ENCODE data around the gene FAM209A. TPM values are rescaled to one million over a fixed set of nuclear protein-coding genes. Genes with fewer than 3 reads are reported as not detected.

Gene FAM209A
- total RNA-seq, 1 experiment from 2014 or later, result not detected

DNA sequence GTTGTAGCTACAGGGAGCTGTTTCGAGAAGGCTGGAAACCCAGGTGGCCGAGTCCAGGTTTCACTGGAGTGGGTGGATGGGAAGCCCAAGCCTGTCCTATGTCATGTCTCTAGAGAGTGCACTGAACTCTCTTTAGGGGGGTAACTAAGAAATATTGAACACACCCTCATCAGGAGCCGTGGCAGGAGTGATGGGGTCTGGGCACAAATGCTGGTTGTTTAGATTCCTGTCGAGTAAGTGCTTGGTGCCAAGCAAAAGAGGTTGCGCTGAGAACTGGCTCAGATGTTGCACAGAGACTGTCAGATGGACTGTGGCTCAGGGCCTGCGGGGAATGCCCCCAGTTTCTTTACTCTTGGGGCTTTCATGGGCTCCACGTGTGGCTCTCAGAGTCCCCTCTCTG, 7.3 kb upstream of the FAM209A start:
- in situ Hi-C loops (cut with HindIII; ENCODE audit: low pct_unique_long_range_greater_than_20kb, low sequenced_read_pairs) (no loop called here), intact Hi-C loops (cut with micrococcal nuclease; ENCODE audit: unreplicated experiment) (no loop called here)
- no peak overlapping the region for H3K4me3 ChIP-seq (ENCODE audit: low read depth in 2 of 2, low read length in 2 of 2)
- no peaks in the 10 kb centered on the region for H3K9me3 ChIP-seq (ENCODE audit: control insufficient read depth, insufficient read depth, low read depth, low read length)
- no peaks in the 10 kb centered on the region for H3K4me1 ChIP-seq (ENCODE audit: control insufficient read depth, insufficient read depth, low read length)
- H3K27ac ChIP-seq (ENCODE audit: low read length), result no peak overlapping the region
- BruUV-seq (replicated peaks), result no TSS peak
- DNase-seq (ENCODE audit: low read depth, low spot score), result no peak
- ChIA-PET POLR2A (no interaction called here), CTCF (no interaction called here)
- TF ChIP-seq TCF7L2 (IDR thresholded peaks at IDR 0.05; ENCODE audit: low read depth, low read length), result no peak
- no peak for TF ChIP-seq POLR2AphosphoS5 (IDR thresholded peaks at IDR 0.05; ENCODE audit: low read depth, low read length)
- TF ChIP-seq, protein P1, sequence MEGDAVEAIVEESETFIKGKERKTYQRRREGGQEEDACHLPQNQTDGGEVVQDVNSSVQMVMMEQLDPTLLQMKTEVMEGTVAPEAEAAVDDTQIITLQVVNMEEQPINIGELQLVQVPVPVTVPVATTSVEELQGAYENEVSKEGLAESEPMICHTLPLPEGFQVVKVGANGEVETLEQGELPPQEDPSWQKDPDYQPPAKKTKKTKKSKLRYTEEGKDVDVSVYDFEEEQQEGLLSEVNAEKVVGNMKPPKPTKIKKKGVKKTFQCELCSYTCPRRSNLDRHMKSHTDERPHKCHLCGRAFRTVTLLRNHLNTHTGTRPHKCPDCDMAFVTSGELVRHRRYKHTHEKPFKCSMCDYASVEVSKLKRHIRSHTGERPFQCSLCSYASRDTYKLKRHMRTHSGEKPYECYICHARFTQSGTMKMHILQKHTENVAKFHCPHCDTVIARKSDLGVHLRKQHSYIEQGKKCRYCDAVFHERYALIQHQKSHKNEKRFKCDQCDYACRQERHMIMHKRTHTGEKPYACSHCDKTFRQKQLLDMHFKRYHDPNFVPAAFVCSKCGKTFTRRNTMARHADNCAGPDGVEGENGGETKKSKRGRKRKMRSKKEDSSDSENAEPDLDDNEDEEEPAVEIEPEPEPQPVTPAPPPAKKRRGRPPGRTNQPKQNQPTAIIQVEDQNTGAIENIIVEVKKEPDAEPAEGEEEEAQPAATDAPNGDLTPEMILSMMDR (IDR thresholded peaks at IDR 0.05), result no peak
- TF ChIP-seq SIN3A (IDR thresholded peaks at IDR 0.05; ENCODE audit: borderline replicate concordance, insufficient read depth, low read depth, low read length), result no peak
- TF ChIP-seq, protein P2, sequence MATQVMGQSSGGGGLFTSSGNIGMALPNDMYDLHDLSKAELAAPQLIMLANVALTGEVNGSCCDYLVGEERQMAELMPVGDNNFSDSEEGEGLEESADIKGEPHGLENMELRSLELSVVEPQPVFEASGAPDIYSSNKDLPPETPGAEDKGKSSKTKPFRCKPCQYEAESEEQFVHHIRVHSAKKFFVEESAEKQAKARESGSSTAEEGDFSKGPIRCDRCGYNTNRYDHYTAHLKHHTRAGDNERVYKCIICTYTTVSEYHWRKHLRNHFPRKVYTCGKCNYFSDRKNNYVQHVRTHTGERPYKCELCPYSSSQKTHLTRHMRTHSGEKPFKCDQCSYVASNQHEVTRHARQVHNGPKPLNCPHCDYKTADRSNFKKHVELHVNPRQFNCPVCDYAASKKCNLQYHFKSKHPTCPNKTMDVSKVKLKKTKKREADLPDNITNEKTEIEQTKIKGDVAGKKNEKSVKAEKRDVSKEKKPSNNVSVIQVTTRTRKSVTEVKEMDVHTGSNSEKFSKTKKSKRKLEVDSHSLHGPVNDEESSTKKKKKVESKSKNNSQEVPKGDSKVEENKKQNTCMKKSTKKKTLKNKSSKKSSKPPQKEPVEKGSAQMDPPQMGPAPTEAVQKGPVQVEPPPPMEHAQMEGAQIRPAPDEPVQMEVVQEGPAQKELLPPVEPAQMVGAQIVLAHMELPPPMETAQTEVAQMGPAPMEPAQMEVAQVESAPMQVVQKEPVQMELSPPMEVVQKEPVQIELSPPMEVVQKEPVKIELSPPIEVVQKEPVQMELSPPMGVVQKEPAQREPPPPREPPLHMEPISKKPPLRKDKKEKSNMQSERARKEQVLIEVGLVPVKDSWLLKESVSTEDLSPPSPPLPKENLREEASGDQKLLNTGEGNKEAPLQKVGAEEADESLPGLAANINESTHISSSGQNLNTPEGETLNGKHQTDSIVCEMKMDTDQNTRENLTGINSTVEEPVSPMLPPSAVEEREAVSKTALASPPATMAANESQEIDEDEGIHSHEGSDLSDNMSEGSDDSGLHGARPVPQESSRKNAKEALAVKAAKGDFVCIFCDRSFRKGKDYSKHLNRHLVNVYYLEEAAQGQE (IDR thresholded peaks at IDR 0.05; ENCODE audit: insufficient read depth in 1 of 2, low read depth in 2 of 2, low read length in 1 of 2), result no peak
- ATAC-seq, result no peak
- H3K27me3 ChIP-seq (ENCODE audit: control insufficient read depth, insufficient read depth, low read length), result no peaks in the 10 kb centered on the region
- peaks cover 3% of the 10 kb centered on the region for H3K36me3 ChIP-seq (ENCODE audit: control insufficient read depth, insufficient read depth, low read length)

DNA sequence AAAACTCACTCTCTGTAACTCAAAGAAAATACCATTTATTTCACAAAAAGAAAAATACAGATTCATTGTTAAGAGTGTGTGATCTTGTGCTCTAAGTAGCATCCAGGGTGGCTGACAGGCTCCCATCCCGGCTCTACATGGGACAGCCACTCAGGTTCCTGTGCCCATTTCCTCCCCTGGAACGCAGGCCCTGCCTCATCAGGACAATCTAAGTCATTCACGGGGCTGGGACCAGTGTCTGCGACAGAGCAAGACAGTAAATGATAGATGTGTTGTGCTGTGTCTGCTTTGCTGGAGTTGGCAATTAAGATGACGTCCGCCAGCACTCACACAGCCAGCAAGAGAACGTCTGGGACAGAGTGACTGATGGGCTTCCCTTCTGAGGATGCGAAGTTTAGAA, 6.9 kb upstream of the FAM209A start:
- no peak overlapping the region for H3K4me3 ChIP-seq (ENCODE audit: low read depth in 2 of 2, low read length in 2 of 2)
- ChIA-PET POLR2A (no interaction called here), CTCF (no interaction called here)
- TF ChIP-seq, protein P2 (IDR thresholded peaks at IDR 0.05; ENCODE audit: insufficient read depth in 1 of 2, low read depth in 2 of 2, low read length in 1 of 2), result no peak
- TF ChIP-seq, protein P1 (IDR thresholded peaks at IDR 0.05), result no peak
- TF ChIP-seq POLR2AphosphoS5 (IDR thresholded peaks at IDR 0.05; ENCODE audit: low read depth, low read length) (no peak), SIN3A (IDR thresholded peaks at IDR 0.05; ENCODE audit: borderline replicate concordance, insufficient read depth, low read depth, low read length) (no peak), TCF7L2 (IDR thresholded peaks at IDR 0.05; ENCODE audit: low read depth, low read length) (no peak)
- no peak for ATAC-seq
- no TSS peak for BruUV-seq (replicated peaks)
- H3K27me3 ChIP-seq (ENCODE audit: control insufficient read depth, insufficient read depth, low read length), result no peaks in the 10 kb centered on the region
- no peaks in the 10 kb centered on the region for H3K4me1 ChIP-seq (ENCODE audit: control insufficient read depth, insufficient read depth, low read length)
- H3K36me3 ChIP-seq (ENCODE audit: control insufficient read depth, insufficient read depth, low read length), result peaks cover 3% of the 10 kb centered on the region
- in situ Hi-C loops (cut with HindIII; ENCODE audit: low pct_unique_long_range_greater_than_20kb, low sequenced_read_pairs) (no loop called here), intact Hi-C loops (cut with micrococcal nuclease; ENCODE audit: unreplicated experiment) (no loop called here)
- DNase-seq (ENCODE audit: low read depth, low spot score), result no peak
- no peak overlapping the region for H3K27ac ChIP-seq (ENCODE audit: low read length)
- no peaks in the 10 kb centered on the region for H3K9me3 ChIP-seq (ENCODE audit: control insufficient read depth, insufficient read depth, low read depth, low read length)

Measured in Panc1 (cell line).